Measurements from ENCODE around the gene SLC29A4. TPM values are rescaled to one million over a fixed set of nuclear protein-coding genes. Genes with fewer than 3 reads are reported as not detected.

The SLC29A4 gene
- total RNA-seq, 5 donors from 2014 or later (not counting 1 experiment from before 2014, with no cell fraction given), result 0.20 to 0.49 (median 0.32) TPM

DNA sequence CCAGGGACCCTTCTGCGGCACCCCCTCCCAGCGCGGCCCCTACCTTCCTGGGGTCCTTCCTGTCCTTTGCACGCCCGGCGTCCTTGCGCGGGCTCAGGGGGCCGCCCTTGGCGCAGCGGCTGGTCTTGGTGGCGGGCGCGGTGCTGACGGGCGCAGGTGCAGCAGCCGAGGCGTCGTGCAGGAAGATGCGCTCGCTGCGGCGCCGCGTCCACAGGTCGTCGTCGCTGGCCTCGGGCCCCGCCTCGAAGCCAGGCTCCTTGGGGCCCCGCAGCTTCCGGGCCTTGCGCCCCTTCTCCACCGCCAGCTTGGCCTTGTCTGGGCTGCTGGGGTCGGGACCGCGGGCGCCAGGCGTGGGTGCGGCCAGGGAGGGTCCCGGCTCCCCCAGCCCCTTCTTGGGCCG, 49.8 kb downstream of the SLC29A4 start:
- no peak overlapping the region for H3K4me3 Mint-ChIP-seq
- H3K36me3 Mint-ChIP-seq, result peaks cover 43% of the 10 kb centered on the region
- no peak for DNase-seq
- H3K27me3 Mint-ChIP-seq, result no peaks in the 10 kb centered on the region
- over 99% methylated on average over 26 of the region's 43 CpGs for WGBS (ENCODE audit: insufficient coverage)
- peaks cover 0 to 19% (median 16%) of the 10 kb centered on the region in 3 donors for H3K9me3 Mint-ChIP-seq
- peaks cover 23 to 29% (median 28%) of the 10 kb centered on the region in 3 donors for H3K4me1 Mint-ChIP-seq
- Histone ChIP-seq H3K27me3 (replicated peaks in 1 of 2; ENCODE audit: control insufficient read depth in 2 of 2, extremely low read depth in 1 of 2, insufficient read depth in 2 of 2, low read length in 1 of 2) (no peaks in the 10 kb centered on the region), H3K4me3 (ENCODE audit: control insufficient read depth in 1 of 2, extremely low read depth in 1 of 2, low read length in 1 of 2) (no peak overlapping the region), H3K4me1 (ENCODE audit: control insufficient read depth in 1 of 2, extremely low read depth in 1 of 2, insufficient read depth in 2 of 2, low read length in 2 of 2) (peaks cover 13 to 38% of the 10 kb centered on the region in 2 experiments), H3K27ac (ENCODE audit: low read length) (no peak overlapping the region), H3K36me3 (ENCODE audit: control insufficient read depth in 2 of 2, extremely low read depth in 1 of 2, insufficient read depth in 1 of 2, low read length in 1 of 2) (peaks cover 2 to 24% of the 10 kb centered on the region in 2 donors), H3K9me3 (peaks cover 4% of the 10 kb centered on the region)
- ChIA-PET POLR2A (no interaction called here), CTCF (no interaction called here)
- H3K27ac Mint-ChIP-seq, result no peak overlapping the region
- no peak for ATAC-seq (replicated peaks in 1 of 4)

DNA sequence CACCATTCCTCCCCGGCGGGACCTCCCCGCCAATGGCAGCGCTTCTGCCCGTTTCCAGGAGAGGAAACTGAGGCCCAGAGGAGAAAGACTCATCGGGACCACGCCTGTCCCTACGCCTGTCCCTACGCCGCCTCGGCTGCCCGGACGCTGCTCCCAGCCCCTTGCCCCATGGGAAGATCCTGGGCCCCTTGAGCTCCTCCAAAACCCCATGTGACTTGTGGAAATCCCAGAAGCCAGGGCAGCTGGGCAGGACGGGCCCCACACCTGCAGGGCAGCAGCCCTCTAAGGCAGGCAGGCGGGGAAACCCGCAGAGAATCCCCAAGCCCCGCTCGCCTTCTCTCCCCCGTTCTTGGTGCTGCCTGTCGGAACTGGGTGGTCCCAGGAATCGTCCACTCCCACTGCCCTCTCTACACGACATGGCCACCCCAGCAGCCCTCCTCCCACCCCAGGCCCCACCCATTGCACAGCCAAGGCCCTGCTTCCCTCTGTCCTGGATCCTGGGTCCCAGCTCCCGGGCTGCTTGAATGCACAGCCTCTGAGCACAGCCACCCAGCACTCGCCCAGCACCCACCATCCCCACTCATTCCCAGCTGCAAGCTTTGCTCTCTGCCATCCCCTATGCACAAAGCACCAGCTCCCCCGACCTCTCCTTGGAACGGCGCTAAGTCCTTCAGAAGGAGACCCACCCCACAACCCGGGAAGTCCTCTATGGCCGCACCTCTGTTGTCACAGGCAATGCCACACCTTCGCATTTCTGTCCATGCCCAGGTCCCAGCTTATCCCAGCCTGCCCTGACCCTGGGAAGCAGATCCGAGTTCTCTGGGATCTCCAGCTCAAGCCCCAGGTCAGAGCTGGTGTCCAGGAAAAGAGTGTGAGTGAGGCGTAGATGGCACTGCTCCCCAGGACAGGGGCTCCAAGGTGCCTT, 50.6 kb downstream of the SLC29A4 start:
- no peak overlapping the region for H3K4me3 ChIP-seq (ENCODE audit: control insufficient read depth in 1 of 2, extremely low read depth in 1 of 2, low read length in 1 of 2)
- H3K4me1 Mint-ChIP-seq, result peaks cover 23 to 28% (median 26%) of the 10 kb centered on the region in 3 donors
- H3K36me3 Mint-ChIP-seq, result peaks cover 51% of the 10 kb centered on the region
- WGBS (ENCODE audit: insufficient coverage), result 97% methylated on average over 24 of the region's 32 CpGs
- ATAC-seq (replicated peaks in 1 of 4) (no peak), DNase-seq (no peak)
- no peak overlapping the region for H3K27ac ChIP-seq (ENCODE audit: low read length)
- peaks cover 0 to 19% (median 16%) of the 10 kb centered on the region in 3 donors for H3K9me3 Mint-ChIP-seq
- no peaks in the 10 kb centered on the region for H3K27me3 Mint-ChIP-seq
- no peaks in the 10 kb centered on the region for H3K27me3 ChIP-seq (replicated peaks in 1 of 2; ENCODE audit: control insufficient read depth in 2 of 2, extremely low read depth in 1 of 2, insufficient read depth in 2 of 2, low read length in 1 of 2)
- H3K4me3 Mint-ChIP-seq, result peak overlapping the region in 1 of 3 donors; percentile 19
- peaks cover 13 to 36% of the 10 kb centered on the region in 2 experiments for H3K4me1 ChIP-seq (ENCODE audit: control insufficient read depth in 1 of 2, extremely low read depth in 1 of 2, insufficient read depth in 2 of 2, low read length in 2 of 2)
- H3K9me3 ChIP-seq, result peaks cover 4% of the 10 kb centered on the region
- POLR2A ChIA-PET, result no interaction called here
- no peak overlapping the region for H3K27ac Mint-ChIP-seq
- peaks cover 2 to 24% of the 10 kb centered on the region in 2 donors for H3K36me3 ChIP-seq (ENCODE audit: control insufficient read depth in 2 of 2, extremely low read depth in 1 of 2, insufficient read depth in 1 of 2, low read length in 1 of 2)
- CTCF ChIA-PET, result no interaction called here

DNA sequence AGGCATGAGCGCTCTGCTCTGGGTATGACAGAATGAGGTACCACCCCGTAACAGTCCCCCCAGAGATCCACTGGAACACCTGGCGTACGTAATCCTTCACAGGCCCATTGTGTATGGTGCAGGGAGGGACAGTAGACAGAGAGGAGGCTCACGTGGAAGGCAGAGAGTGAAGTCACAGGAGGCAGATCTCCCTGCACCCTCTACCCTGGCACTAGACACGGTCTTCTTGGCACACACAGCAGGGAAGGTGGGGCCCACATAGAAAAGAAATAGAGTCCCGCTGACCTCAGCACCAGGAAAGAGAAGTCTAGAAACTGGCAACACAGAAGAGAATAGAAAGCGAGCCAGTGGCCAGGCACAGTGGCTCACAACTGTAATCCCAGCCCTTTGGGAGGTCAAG, 51.9 kb downstream of the SLC29A4 start:
- Histone ChIP-seq H3K4me3 (ENCODE audit: control insufficient read depth in 1 of 2, extremely low read depth in 1 of 2, low read length in 1 of 2) (no peak overlapping the region), H3K9me3 (peaks cover 4% of the 10 kb centered on the region), H3K36me3 (ENCODE audit: control insufficient read depth in 2 of 2, extremely low read depth in 1 of 2, insufficient read depth in 1 of 2, low read length in 1 of 2) (peaks cover 5 to 23% of the 10 kb centered on the region in 2 donors), H3K27me3 (replicated peaks in 1 of 2; ENCODE audit: control insufficient read depth in 2 of 2, extremely low read depth in 1 of 2, insufficient read depth in 2 of 2, low read length in 1 of 2) (no peaks in the 10 kb centered on the region), H3K4me1 (ENCODE audit: control insufficient read depth in 1 of 2, extremely low read depth in 1 of 2, insufficient read depth in 2 of 2, low read length in 2 of 2) (peaks cover 13 to 36% of the 10 kb centered on the region in 2 experiments), H3K27ac (ENCODE audit: low read length) (no peak overlapping the region)
- Mint-ChIP-seq H3K4me1 (peaks cover 22 to 28% (median 26%) of the 10 kb centered on the region in 3 donors), H3K27ac (no peak overlapping the region), H3K4me3 (no peak overlapping the region), H3K36me3 (peaks cover 50% of the 10 kb centered on the region), H3K9me3 (peaks cover 0 to 19% (median 16%) of the 10 kb centered on the region in 3 donors), H3K27me3 (no peaks in the 10 kb centered on the region)
- ChIA-PET POLR2A (interaction anchor here in 1 of 2 donors (0.7 kb wide), 1 partner anchor 491 kb away, joined by 5 read pairs; no protein-coding TSS in a partner anchor), CTCF (no interaction called here)
- no peak for ATAC-seq (replicated peaks in 1 of 4)
- WGBS (ENCODE audit: insufficient coverage), result 100% methylated on average over 4 of the region's 8 CpGs
- no peak for DNase-seq

- ATAC-seq (replicated peaks in 1 of 4) (no peak), DNase-seq (no peak)
- Mint-ChIP-seq H3K9me3 (peaks cover 0 to 22% (median 16%) of the 10 kb centered on the region in 3 donors), H3K4me3 (peak overlapping the region in 1 of 3 donors; percentile 3), H3K27me3 (no peaks in the 10 kb centered on the region), H3K4me1 (peaks cover 6 to 14% (median 10%) of the 10 kb centered on the region in 3 donors), H3K36me3 (peaks cover 50% of the 10 kb centered on the region), H3K27ac (no peak overlapping the region)
- Histone ChIP-seq H3K4me1 (ENCODE audit: control insufficient read depth in 1 of 2, extremely low read depth in 1 of 2, insufficient read depth in 2 of 2, low read length in 2 of 2) (peaks cover under 1 to 15% of the 10 kb centered on the region in 2 experiments), H3K27ac (ENCODE audit: low read length) (no peak overlapping the region), H3K27me3 (replicated peaks in 1 of 2; ENCODE audit: control insufficient read depth in 2 of 2, extremely low read depth in 1 of 2, insufficient read depth in 2 of 2, low read length in 1 of 2) (no peaks in the 10 kb centered on the region), H3K36me3 (ENCODE audit: control insufficient read depth in 2 of 2, extremely low read depth in 1 of 2, insufficient read depth in 1 of 2, low read length in 1 of 2) (peaks cover 11 to 35% of the 10 kb centered on the region in 2 donors), H3K4me3 (ENCODE audit: control insufficient read depth in 1 of 2, extremely low read depth in 1 of 2, low read length in 1 of 2) (no peak overlapping the region), H3K9me3 (peaks cover 4% of the 10 kb centered on the region)
- 95% methylated on average over 7 of the region's 11 CpGs for WGBS (ENCODE audit: insufficient coverage)
- ChIA-PET CTCF (no interaction called here), POLR2A (no interaction called here)
Measured at GRCh38 chr7:5337047-5337446, 54.3 kb downstream of the SLC29A4 start.

- H3K4me3 ChIP-seq (ENCODE audit: control insufficient read depth in 1 of 2, extremely low read depth in 1 of 2, low read length in 1 of 2), result no peak overlapping the region
- Mint-ChIP-seq H3K36me3 (peaks cover 69% of the 10 kb centered on the region), H3K27ac (no peak overlapping the region), H3K4me1 (peaks cover 0 to 2% (median 0%) of the 10 kb centered on the region in 3 donors), H3K27me3 (no peaks in the 10 kb centered on the region), H3K9me3 (peaks cover 6 to 35% (median 26%) of the 10 kb centered on the region in 3 donors), H3K4me3 (no peak overlapping the region)
- H3K27ac ChIP-seq (ENCODE audit: low read length), result no peak overlapping the region
- CTCF ChIA-PET, result no interaction called here
- no peaks in the 10 kb centered on the region for H3K4me1 ChIP-seq (ENCODE audit: control insufficient read depth in 1 of 2, extremely low read depth in 1 of 2, insufficient read depth in 2 of 2, low read length in 2 of 2)
- H3K36me3 ChIP-seq (ENCODE audit: control insufficient read depth in 2 of 2, extremely low read depth in 1 of 2, insufficient read depth in 1 of 2, low read length in 1 of 2), result peaks cover 28 to 50% of the 10 kb centered on the region in 2 donors
- WGBS (ENCODE audit: insufficient coverage), result no CpG with 5 or more reads among the region's 2 CpGs
- H3K27me3 ChIP-seq (replicated peaks in 1 of 2; ENCODE audit: control insufficient read depth in 2 of 2, extremely low read depth in 1 of 2, insufficient read depth in 2 of 2, low read length in 1 of 2), result no peaks in the 10 kb centered on the region
- peaks cover 8% of the 10 kb centered on the region for H3K9me3 ChIP-seq
- ATAC-seq (replicated peaks in 1 of 4), result no peak
- no peak for DNase-seq
- POLR2A ChIA-PET, result no interaction called here
Measured at GRCh38 chr7:5339955-5340354, 57.2 kb downstream of the SLC29A4 start.

- ATAC-seq (replicated peaks in 1 of 4), result no peak
- CTCF ChIA-PET, result no interaction called here
- peaks cover 27 to 50% of the 10 kb centered on the region in 2 donors for H3K36me3 ChIP-seq (ENCODE audit: control insufficient read depth in 2 of 2, extremely low read depth in 1 of 2, insufficient read depth in 1 of 2, low read length in 1 of 2)
Measured at GRCh38 chr7:5342631-5343030, 59.9 kb downstream of the SLC29A4 start.

More at GRCh38 chr7:5342631-5343030, 59.9 kb downstream of the SLC29A4 start:
- peaks cover 0 to 2% (median 0%) of the 10 kb centered on the region in 3 donors for H3K4me1 Mint-ChIP-seq
- no peak overlapping the region for H3K4me3 Mint-ChIP-seq
- H3K9me3 Mint-ChIP-seq, result peaks cover 6 to 16% (median 10%) of the 10 kb centered on the region in 3 donors
- Histone ChIP-seq H3K27me3 (replicated peaks in 1 of 2; ENCODE audit: control insufficient read depth in 2 of 2, extremely low read depth in 1 of 2, insufficient read depth in 2 of 2, low read length in 1 of 2) (no peaks in the 10 kb centered on the region), H3K27ac (ENCODE audit: low read length) (no peak overlapping the region), H3K4me3 (ENCODE audit: control insufficient read depth in 1 of 2, extremely low read depth in 1 of 2, low read length in 1 of 2) (peak overlapping the region in 1 of 2 donors; percentile 15), H3K4me1 (ENCODE audit: control insufficient read depth in 1 of 2, extremely low read depth in 1 of 2, insufficient read depth in 2 of 2, low read length in 2 of 2) (no peaks in the 10 kb centered on the region), H3K9me3 (peaks cover 4% of the 10 kb centered on the region)
- peaks cover 55% of the 10 kb centered on the region for H3K36me3 Mint-ChIP-seq
- DNase-seq, result no peak
- no peak overlapping the region for H3K27ac Mint-ChIP-seq
- POLR2A ChIA-PET, result no interaction called here
- H3K27me3 Mint-ChIP-seq, result no peaks in the 10 kb centered on the region
- 90% methylated on average over 2 of the region's 6 CpGs for WGBS (ENCODE audit: insufficient coverage)
